Measurements from ENCODE around the gene HS6ST1.

The HS6ST1 gene

DNA sequence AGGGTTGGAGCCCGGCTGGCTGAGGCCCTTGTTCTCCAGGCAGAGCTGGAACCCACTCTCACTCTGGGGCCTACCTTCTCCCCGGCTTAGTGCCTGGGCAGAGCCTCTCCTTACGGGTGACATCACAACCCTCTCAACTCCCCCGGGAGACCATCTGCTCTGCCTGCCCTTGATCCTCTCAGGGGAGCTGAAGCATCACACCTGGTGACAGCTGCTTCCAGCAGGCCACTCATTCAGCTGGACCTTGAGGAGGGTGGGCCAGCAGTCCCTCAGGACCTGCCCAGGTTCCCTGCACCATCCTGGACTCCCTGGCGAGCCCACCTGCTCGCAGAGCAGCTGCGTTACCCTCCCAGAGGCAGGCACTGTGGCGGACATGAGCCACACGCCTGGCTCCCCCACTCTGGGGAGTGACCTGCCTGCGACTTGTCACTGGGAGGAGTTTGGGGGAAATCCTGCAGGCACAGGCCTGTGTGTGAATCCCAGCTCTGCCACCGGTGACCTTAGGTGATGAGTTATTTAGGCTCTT, 13.1 kb downstream of the HS6ST1 start:
- peak in 1 of 2 donors; percentile 52 for DNase-seq (ENCODE audit: low read depth in 2 of 2)
- no peak overlapping the region for H3K4me3 ChIP-seq (replicated peaks in 1 of 2; ENCODE audit: low read depth in 2 of 2, low read length in 2 of 2)
- TF ChIP-seq, protein P1, sequence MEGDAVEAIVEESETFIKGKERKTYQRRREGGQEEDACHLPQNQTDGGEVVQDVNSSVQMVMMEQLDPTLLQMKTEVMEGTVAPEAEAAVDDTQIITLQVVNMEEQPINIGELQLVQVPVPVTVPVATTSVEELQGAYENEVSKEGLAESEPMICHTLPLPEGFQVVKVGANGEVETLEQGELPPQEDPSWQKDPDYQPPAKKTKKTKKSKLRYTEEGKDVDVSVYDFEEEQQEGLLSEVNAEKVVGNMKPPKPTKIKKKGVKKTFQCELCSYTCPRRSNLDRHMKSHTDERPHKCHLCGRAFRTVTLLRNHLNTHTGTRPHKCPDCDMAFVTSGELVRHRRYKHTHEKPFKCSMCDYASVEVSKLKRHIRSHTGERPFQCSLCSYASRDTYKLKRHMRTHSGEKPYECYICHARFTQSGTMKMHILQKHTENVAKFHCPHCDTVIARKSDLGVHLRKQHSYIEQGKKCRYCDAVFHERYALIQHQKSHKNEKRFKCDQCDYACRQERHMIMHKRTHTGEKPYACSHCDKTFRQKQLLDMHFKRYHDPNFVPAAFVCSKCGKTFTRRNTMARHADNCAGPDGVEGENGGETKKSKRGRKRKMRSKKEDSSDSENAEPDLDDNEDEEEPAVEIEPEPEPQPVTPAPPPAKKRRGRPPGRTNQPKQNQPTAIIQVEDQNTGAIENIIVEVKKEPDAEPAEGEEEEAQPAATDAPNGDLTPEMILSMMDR (IDR thresholded peaks at IDR 0.05; ENCODE audit: low read depth, low read length) = no peak

DNA sequence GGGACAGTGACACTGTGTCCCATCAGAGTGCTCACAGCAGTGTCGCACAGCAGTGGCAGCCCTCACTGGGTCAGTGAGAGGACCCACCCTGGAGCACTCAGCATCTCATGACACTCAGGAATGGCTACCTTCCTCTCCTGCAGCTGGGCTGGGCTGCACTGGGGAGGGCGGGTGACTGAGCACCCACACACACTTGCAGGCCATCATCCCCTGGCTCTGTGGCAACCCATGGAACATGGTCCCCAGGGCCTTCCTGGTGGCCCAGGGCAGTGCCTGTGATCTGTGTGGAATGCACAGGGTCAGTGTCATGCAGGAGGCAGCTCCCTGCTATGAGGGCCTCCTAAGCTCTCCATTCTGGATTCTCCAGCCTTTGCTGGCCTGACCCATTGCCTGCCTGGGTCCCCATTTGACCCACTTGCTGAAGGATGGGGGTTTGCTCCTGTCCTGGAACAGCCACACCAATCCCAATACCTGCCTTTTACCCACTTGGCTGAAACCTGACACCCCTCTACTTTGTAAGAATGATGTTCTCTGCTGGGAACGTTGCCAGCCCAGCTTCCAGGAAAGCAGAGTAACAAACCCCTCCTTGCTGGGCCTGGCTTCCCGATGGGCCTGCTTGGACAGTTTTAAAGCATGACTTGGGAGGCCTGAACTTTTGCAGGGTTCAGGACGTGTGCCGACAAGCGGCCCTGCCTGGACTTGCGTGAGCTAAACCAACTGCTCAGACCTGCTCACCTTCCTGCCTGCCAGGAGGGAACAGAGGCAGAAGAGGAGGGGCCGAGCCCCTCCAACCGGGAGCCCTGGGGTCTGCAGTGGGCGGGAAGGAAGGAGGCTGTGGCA, 13.7 kb downstream of the HS6ST1 start:
- no peak overlapping the region for H3K4me3 ChIP-seq (replicated peaks in 1 of 2; ENCODE audit: low read depth in 2 of 2, low read length in 2 of 2)
- TF ChIP-seq, protein P1 (IDR thresholded peaks at IDR 0.05; ENCODE audit: low read depth, low read length) = no peak
- DNase-seq (ENCODE audit: low read depth in 2 of 2) = peak; percentile 92 to 99

DNA sequence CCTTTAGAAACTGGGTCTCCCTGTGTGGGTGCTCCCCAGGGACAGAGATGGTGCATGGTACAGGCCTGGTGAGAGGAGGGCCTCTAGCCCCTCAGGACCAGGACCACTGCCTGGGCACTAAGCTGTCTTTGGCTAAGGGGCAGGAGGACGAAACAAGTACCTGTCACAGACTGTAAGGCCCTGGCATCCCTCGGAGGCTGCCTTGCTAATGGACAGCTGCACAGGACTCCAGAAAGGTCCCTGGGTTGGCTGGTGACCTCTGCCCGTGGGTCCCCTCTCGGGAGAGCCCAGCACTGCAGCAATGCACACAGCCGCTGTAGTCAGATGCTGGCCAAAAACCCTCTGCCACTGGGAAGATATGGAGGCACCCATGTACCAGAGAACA, 14.3 kb downstream of the HS6ST1 start:
- H3K4me3 ChIP-seq (replicated peaks in 1 of 2; ENCODE audit: low read depth in 2 of 2, low read length in 2 of 2) = no peak overlapping the region
- DNase-seq (ENCODE audit: low read depth in 2 of 2) = no peak
- TF ChIP-seq, protein P1 (IDR thresholded peaks at IDR 0.05; ENCODE audit: low read depth, low read length) = no peak

DNA sequence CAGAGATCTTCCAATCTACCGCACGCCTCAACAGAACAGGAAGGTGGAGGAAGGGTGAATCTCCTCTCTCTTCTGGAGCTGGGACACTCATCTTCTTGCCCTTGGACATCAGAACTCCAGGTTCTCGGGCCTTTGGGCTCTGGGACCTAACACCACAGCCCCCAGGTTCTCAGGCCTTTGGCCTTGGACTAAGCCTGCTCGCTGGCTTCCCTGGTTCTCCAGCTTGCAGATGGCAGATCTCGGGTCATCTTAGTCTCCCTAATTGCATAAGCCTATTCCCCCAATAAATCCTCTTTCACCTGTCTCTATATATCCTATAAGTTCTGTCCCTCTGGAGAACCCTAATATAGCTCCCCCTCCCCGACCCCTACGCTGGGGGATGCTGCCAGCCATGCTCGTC, 14.8 kb downstream of the HS6ST1 start:
- DNase-seq (ENCODE audit: low read depth in 2 of 2) = no peak

DNA sequence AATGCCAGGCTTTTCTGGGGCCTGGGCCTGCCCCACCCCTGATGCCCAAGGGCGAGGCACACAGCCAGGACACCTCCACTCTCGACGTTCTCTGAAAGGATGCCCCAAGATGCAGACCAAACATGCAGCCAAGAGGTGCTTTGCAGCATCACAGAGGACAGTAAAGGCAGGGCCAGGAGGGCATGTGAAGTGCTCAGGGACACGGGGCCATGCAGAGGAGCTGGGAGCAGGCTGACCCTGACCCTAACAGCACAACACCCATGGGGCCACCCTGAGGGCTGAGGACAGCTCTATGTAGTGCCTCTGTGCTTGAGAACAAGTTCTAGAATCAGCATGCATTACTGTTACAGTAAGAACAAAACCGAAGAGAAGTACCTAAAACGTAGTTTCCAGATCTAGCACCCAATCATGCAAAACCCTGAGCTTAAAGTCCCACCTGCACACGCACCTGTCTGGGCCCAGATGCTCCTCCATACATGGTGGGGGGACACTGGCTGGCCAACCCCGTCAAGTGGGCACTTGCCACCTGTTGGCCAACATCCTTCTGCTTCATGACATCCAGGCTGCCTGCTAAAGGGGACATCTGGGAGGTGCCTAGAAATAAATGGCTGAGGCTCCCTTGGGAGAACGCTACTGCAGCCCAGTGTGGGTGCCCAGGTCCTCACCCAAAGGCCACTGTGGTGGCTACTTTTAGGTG, 15.4 kb downstream of the HS6ST1 start:
- no peak for DNase-seq (ENCODE audit: low read depth in 2 of 2)
- TF ChIP-seq, protein P1 (IDR thresholded peaks at IDR 0.05; ENCODE audit: low read depth, low read length) = no peak
- no peak overlapping the region for H3K4me3 ChIP-seq (replicated peaks in 1 of 2; ENCODE audit: low read depth in 2 of 2, low read length in 2 of 2)

More for the DNA sequence above, 14.8 kb downstream of the HS6ST1 start:
- H3K4me3 ChIP-seq (replicated peaks in 1 of 2; ENCODE audit: low read depth in 2 of 2, low read length in 2 of 2) = no peak overlapping the region
- TF ChIP-seq, protein P1 (IDR thresholded peaks at IDR 0.05; ENCODE audit: low read depth, low read length) = no peak

DNA sequence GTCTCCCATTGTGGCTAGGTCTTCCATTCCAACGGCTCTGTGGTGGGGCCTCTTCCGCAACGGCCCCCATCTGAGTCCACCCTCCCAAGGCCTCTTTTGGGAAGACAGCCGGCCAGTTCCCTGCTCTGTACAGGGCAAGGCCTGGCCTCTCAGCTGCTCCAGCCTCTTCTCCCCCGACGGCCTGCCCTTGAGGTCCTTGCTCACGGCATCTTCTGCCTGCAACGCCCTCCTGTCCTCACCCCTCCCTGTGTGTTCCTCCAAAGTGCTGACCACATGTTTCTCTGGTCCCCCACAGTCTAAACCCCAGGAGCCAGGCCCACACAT, 16.0 kb downstream of the HS6ST1 start:
- no peak for DNase-seq (ENCODE audit: low read depth in 2 of 2)
- TF ChIP-seq, protein P1 (IDR thresholded peaks at IDR 0.05; ENCODE audit: low read depth, low read length) = no peak
- H3K4me3 ChIP-seq (replicated peaks in 1 of 2; ENCODE audit: low read depth in 2 of 2, low read length in 2 of 2) = no peak overlapping the region
